Colon (tissue), 2 donors: ENCODE measurements around the gene ABCC2.
"Not testable (repeated sequence)": the region's sequence is repeated elsewhere in the genome, so short reads cannot be mapped to it uniquely, and the experiment has no call there.

Experiments
- FAIRE-seq: peaks from 2 replicates; lab custom pipeline; 2012; peaks lifted over from hg19 to GRCh38; lab: Jason Lieb, UNC
- donor health status: control.
- donor health status: control.

The ABCC2 gene

GRCh38 chr10:99782447-99783286 is at the start of gene ABCC2:
ABCC2 (plus strand) TSS chr10:99782640; CDS start chr10:99782845, 205 bp downstream.
- FAIRE-seq, result no peak

GRCh38 chr10:99733366-99733765 is 49.1 kb upstream of the ABCC2 start:
- FAIRE-seq, result no peak

GRCh38 chr10:99734111-99734510 is 48.3 kb upstream of the ABCC2 start:
- FAIRE-seq, result not testable (repeated sequence)

- no peak for FAIRE-seq
These were observed 42.2 kb upstream of the ABCC2 start for GRCh38 chr10:99740260-99740659.

- no peak for FAIRE-seq
These were observed 41.4 kb upstream of the ABCC2 start for GRCh38 chr10:99740933-99741559.

GRCh38 chr10:99742254-99742653 is 40.2 kb upstream of the ABCC2 start:
- FAIRE-seq, result no peak

- no peak for FAIRE-seq
These were observed 39.7 kb upstream of the ABCC2 start for GRCh38 chr10:99742701-99743100.

- FAIRE-seq, result no peak
These were observed 38.6 kb upstream of the ABCC2 start for GRCh38 chr10:99743841-99744240.

GRCh38 chr10:99746166-99746565 is 36.3 kb upstream of the ABCC2 start:
- FAIRE-seq, result not testable (repeated sequence)

- no peak for FAIRE-seq
These were observed 33.5 kb upstream of the ABCC2 start for GRCh38 chr10:99748823-99749451.

- FAIRE-seq, result no peak
These were observed 31.8 kb upstream of the ABCC2 start for GRCh38 chr10:99750641-99751040.

GRCh38 chr10:99754670-99755069 is 27.8 kb upstream of the ABCC2 start:
- no peak for FAIRE-seq

GRCh38 chr10:99756159-99756558 is 26.3 kb upstream of the ABCC2 start:
- FAIRE-seq, result no peak

GRCh38 chr10:99758211-99758891 is 24.1 kb upstream of the ABCC2 start:
- FAIRE-seq, result no peak

- FAIRE-seq, result no peak
These were observed 22.1 kb upstream of the ABCC2 start for GRCh38 chr10:99760321-99760720.

GRCh38 chr10:99761365-99761764 is 21.1 kb upstream of the ABCC2 start:
- FAIRE-seq, result no peak

- FAIRE-seq, result no peak
These were observed 16.7 kb upstream of the ABCC2 start for GRCh38 chr10:99765672-99766301.

- FAIRE-seq, result no peak
These were observed 16.1 kb upstream of the ABCC2 start for GRCh38 chr10:99766302-99766681.

GRCh38 chr10:99767901-99768300 is 14.5 kb upstream of the ABCC2 start:
- FAIRE-seq, result no peak

- no peak for FAIRE-seq
These were observed 13.9 kb upstream of the ABCC2 start for GRCh38 chr10:99768556-99768955.

GRCh38 chr10:99769706-99770105 is 12.7 kb upstream of the ABCC2 start:
- FAIRE-seq, result no peak

- FAIRE-seq, result no peak
These were observed 11.9 kb upstream of the ABCC2 start for GRCh38 chr10:99770408-99771045.
